HG03354 (cell line): ENCODE data around the gene TNS3.

Experiments
- ATAC-seq: cut with Tn5 transposase; IDR thresholded peaks from one replicate; pipeline ENCODE4 v1.9.1; 2021; ENCODE audit warnings: mild to moderate bottlenecking; ENCODE audit not compliant: unreplicated experiment, poor library complexity, severe bottlenecking

Gene TNS3

DNA sequence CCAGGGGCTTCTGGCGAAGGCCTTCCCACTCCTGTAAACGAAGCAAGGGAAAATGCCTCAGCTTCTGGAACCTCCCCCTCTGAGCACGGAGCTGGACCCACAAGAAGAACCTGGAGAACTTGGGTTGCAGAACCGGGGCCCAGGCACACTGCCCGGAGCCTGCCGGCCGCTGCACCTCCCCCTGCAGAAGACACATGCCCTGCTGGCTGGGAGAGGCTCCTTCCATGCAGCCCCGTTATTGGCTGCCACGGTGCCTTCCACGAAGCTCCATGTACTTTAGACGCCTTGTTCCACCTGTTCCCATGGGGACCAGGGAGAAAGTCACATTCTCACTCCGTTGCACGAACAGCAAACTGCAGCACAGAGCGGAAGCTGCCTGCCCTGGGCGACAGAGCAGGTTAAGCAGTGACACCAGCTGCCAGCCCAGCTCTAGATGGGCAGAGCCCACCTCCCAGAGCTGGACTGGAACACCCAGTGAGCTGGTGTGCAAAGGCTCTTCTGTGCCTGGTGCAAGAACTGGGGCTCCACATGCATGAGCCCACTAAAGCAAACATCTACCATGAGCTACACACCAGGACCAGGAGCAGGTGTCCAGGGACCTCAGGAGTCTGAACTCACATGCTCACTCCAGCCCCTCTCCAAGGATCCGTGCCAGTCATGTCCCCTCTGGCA, 70.1 kb downstream of the TNS3 start:
- no peak for ATAC-seq

DNA sequence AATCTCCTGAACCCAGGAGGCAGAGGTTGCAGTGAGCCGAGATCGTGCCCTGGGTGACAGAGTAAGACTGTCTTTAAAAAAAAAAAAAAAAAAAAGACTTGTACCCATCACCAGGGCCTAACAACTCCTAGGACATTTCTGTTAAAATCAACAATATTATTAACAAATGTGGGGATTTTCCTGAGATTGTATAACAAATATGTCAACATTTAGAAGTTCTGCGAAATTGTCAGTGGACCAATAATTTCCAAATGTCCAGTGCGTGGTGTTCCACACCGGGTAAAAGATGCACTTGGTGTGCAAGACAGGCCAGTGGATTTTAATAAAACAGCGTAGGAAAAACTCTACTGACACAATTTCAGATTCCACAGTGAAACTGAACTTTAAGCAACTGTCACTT, 71.1 kb downstream of the TNS3 start:
- ATAC-seq, result no peak

DNA sequence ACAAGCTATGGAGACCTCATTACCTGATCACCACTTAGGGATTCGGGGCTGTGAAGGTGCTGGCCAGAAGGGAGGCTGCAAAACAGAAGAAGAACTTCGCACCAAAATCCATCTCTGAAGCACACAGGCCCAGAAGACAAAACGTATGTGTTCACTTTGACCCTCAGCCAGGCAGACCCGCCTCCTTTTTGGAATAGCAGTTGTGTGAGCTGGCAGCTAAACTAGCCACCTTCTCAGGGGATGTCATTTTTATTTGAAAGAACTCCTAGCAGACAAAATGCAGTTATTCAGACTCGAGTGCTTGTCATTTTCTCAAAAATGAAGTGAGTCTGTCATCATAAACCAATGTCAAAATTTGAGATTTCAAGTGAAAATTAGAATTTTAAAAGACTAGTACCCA, 71.7 kb downstream of the TNS3 start:
- no peak for ATAC-seq

DNA sequence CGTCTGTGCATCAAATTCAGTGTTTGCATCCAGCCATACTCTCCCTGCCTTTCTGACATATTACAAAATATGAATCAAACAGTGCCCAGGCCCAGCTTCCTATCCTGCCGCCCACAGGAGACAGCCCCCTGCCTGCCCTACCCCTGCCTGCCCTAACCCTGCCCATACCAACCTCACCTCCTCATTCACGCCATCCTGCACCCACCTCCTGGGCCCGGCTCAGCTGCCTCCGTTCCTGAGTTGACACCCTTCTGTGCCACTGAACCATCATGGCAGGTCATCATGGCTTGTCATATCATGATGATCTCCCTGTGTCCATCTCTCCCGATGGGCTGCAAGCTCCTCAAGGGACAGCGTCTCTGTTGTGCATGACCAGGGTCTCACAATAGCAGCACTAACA, 72.3 kb downstream of the TNS3 start:
- no peak for ATAC-seq

DNA sequence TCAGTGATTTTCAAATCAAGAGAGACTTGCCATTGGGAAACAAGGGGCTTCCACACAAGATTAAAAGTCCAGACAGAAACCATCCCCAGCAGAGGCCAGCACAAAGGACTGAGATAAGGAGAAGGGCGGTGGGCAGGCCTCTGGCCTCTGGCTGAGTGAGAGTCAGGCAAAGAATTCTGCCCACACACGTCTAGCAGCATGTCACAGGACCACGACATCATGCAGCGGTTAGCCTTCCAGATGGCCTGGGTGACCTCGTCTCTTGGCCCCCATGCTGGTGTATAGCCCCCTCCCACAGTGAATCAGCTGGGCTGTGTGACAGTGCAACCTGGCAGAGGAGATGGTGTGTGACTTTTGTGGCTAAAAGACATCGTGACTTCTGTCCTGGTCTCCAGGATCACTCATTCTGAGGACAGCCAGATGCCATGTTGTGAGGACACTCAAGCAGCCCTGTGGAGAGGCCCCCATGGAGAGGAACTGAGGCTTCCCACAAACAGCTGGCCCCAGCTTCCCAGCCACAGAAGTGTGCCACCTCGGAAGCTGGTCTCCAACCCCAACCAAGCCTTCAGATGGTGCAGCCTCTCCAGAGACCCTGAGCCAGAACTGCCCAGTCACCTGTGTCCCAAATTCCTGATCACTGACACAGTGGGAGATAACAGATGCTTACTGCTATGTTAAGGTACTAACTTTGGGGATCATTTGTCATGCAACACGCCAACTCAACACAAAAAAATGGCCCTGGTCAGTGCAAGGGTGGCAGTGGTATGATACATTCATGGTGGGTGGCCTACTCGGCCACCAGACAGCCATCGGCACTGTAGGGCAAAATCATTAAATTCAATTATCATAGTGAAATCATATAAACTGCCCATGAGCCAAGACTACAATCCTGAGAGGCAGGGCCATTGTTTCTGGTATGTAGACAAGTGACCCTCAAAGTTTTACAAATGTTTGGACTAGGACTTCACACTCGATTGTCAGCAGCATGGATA, 73.2 kb downstream of the TNS3 start:
- ATAC-seq, result no peak

DNA sequence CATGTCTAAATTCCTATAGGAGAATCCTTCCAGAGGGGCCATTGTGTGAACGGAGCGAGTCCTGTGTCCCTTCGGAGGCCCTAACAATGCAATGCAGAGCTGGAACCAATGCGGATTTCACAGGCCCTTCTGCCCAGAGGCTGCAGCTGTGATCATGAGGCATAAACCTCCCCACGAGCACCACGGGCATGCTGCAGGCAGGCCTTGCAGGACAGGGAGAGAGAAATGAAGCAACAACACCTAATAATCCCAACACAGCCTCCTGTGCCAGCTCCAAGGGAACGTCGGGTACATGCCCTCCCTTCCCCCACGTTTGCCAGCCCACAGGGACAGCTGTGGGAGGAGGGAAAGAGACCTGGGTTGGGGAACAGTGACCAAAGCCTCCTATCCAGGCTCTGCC, 74.4 kb downstream of the TNS3 start:
- no peak for ATAC-seq

DNA sequence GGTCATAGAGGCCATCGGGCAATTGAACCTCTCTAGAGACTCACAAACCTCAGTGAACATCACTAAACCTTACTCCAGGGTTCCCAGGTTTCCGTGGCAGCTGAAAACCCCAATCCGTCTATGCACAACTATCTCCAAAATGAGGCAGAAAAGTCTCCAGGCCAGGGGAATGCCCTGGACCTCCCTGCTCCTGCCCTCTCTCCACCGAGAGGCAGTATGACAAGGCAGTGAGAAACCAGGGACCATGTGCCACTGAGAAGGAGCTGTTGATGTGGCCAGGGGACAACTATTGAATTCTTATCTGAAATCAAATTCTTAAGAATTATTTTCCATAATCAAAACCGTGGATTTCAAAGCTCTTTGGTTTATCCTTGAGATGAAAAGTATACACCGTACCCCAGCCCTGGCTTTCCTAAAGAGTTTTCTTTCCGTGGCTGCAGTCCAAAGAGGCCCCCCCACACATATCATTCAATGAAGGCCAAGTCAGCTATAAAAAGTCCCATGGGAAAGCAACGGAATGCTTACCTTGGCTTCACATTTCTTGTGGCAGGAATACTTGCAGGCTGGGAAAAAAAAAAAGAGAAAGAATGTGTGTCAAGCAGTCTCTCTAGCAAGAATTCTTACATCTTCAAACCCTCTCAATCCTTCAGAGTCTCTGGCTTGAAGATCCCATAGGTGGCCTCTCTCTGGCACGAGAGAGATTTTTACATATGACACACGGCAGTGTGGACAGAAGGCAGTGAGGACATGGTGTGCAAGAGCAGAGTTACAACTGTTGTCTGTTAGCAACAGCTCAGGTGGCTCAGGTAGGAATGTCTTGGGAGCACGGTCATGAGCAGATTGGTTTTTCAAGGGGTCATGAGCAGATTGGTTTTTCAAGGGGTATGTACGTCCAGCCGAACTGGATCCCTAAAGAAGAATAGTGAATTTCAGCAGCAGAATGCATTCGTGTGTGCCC, 75.2 kb downstream of the TNS3 start:
- no peak for ATAC-seq

DNA sequence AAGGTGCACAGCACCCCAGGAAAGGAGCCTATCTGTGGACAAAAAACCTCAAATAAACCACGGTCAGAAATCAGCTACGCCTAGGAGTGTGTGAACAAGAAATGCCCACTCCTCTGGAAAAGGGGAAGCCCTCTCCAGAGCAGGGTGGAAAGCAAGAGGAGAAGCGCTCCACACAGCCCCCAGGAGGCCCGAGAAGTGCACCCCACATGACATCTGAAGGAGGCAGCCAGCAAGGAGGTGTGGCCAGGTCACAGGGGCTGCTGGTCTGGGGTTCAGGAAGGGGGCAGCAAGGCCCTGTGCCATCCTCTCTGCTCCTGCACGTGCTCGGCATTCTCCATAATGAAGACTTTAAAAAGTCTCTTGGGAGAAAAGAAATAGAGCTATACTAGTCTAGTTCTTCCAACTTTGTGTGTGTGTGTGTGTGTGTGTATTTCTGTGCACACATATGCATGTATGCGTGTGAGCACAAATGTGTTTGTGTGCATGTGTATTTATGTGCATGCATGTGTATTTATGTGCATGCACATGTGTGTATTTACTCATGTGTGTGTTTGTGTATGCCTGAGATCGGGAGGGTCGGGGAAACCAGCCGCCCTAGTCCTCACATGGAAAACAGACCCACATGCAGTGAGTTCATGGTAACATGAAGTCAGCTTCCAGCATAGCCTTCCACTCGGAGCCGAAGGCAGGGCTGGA, 76.5 kb downstream of the TNS3 start:
- ATAC-seq, result no peak

DNA sequence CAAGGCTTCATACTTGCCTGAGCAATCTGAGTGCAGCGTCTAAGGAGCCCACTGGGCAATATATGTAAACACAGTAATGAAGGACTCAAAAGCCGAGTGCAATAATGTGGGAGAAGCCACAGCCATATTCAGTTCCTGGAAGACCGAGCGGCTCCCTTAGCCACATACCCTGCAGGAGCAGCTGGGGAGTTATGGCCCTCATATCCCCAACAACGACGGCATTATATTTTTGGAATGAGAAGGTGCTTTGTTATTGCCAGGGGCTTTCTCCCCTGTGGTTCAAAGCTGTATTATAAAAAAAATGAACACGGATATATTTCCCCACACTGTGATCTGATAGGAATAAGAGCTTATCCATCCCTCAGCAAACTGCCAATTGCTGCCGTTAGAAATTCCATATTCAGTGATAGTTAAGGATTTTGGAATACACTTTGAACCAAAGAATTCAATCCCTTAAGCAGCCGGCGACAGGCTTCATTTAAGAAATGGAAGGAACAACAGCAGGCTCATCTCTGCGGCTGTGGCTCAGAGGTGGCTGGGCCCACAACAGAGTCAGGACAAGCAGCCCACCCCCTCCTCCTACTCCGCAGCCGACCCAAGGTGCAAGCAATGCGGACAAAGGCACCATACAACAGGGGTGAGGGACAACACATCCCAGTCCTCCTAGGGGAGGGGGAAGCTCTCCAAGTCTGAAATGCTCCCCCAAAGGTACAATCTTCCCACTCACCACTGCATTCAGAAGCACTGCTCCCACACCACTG, 77.2 kb downstream of the TNS3 start:
- no peak for ATAC-seq

DNA sequence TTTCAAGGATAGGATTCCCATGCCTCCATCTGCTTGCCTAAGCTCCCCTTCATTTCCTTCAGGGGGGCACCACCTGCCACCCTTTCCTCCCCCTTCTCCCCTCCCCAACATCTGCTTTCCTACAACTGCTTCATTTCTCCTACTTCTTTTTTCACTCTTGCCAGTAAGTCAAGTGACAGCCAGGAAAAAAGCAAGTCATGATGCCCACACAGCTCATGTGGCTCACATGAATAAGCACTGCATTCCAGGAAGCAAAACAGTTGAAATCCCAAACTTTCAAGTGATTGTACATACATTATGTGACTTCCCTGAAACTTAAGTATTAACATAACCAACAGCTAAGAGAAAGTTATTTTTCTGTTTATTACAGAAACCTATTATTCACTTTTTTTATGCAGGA, 78.6 kb downstream of the TNS3 start:
- ATAC-seq, result no peak

DNA sequence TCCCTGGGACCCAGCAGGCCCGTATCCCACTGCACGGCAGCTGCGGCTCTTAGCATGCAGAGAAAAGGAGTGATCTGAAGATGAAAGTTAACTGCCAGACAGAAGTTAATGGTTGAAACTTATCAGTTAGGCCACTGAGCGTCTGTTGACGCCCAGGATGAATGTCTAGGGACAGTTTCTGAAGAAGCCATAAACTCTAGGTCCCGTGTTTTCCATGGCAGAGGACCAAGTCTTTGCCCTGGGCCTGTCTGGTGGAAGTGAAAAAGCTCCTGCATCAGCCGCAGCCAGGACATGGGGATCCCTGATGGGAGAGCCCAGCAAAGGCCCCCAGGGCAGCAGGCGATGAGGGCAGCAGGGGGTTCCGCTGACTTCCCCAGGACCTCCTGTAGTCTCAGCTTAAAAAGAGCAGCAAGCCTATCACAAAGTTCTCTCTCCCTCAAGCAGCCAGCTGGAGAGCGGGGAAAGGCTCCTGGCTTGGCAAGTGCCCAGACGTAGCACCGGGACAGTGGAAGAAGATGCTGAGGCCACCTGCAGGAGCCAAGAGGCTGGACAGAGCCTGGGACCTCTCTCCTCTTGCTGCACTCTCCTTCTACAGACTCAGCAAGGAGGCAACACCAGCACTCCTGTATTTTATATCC, 79.6 kb downstream of the TNS3 start:
- ATAC-seq, result no peak

DNA sequence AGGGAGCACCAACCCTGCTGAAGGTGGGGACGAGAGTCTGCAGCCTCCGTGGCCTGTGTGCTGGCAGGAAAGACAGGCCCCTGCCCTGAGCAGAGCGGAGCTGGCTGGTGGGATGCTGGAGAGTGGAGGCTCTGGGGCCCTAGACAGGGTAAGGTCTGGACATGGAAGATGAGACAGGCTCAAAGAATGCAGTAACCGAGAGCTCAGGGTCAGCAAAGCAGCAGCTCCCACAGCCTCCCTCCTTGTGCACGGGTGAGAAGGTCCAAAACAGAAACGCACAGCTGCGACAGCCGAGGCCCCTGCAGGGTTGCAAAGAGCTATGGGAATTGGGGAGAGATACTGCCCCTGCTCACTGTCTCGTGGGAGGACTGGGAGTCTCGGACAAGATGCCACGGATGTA, 80.5 kb downstream of the TNS3 start:
- ATAC-seq, result no peak

DNA sequence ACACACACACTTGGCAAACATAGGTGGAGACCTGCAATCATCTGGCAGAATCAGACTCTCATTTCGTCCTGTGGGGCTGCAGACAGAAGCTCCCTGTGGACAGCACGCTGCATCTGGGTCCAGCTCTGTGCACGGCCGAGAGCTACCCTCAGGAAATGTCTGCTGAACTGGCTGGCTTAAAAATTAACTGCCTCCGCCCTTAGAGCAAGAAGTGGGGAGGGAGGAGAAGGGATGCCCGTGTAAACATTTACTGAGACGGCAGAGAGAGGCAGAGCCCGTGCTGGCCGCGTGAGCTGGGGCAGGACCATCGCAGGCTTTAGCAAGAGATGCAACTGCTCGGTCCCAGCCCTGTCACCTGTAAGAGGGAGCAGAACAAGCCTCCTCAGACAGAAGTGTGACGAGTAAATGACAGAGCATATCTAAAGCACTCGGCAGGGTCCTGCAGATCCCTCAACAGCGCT, 81.8 kb downstream of the TNS3 start:
- no peak for ATAC-seq

DNA sequence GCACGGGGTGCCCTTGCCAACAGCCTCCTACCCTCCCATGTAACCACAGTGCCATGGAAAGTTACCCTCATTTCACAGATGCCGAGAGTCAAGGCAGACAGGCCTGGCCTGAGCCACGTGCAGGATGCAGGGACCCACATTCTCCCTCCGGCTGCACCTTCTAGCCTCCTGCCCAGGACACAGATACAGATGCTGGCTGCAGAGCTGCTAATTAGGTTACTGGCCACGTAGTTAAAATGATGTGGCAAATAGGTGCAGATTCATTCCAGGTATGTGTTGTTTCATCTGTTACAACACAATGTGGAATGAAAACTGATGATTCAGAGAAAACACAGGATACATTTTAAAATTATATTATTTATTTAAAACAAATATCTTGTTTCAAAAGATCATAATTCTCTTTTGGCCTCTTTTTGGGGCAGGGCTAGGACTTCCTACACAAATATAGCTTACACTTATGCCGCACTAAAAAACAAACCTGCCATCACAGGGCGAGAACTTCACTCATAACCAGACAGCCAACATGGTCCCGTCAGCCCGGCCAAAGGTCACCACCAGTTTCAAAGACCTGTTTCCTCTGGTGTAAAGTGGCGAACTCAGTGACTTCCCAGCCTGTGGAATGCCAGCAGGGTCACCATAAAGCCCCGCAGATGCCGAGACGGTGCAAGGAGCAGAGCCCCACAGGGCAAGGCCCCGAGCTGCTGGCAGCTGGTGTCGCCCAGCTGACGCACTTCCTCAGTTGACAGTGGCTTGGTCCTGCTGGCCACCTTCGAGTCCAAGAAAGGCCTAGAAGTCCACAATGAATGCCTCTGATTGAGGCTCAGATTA, 83.5 kb downstream of the TNS3 start:
- ATAC-seq, result no peak

DNA sequence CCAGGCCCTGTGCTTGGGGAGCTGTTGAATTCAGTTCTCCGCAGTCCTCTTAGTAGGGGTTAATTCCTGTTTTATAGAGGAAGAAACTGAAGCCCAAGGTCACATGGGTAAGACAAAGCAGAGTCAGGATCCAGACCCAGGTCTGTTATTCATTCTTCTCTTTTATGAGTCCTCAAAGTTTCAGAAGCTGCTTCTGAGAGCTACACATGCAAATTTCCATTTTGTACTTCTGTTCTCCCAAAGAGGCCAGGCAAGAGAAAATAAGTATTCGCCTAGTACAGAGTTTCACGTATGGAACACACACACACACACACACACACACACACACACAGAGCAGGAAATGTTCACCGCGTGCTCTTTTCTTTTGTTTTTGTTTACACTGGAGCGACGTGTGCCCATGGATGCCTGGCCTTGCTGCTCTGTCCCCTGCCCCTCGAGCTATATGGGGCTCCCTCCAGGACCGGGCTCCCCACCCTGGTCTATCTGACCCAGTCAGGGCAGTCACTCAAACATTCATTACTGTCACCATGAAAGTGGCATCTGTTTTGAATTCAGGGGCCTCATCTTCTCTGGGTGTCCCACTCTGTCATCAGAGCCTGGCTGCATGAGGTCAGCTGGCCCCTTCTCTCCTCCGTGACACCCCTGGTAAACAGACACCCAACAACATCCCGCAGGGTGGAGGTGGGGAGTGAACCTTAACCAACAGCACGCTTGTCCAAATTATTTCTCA, 84.4 kb downstream of the TNS3 start:
- ATAC-seq, result peak; percentile 90

DNA sequence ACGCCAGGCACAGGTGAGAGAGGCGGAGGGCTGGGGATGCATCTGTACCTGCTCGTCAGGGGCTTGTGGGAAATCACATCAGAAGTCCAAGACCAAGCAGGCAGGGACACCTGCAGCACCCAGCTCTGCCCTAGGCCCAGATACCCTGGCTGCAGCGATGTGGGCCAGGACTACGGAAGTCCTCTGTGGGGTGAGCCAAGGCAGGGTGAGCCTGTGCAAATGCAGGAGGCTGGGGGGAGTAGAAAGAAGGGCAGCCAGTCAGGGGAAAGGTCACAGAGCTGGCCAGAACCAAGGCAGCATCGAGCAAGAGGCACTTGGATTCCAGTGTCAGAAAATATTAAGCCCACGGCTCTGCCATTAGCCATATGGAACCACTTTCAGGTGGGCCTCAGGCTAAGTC, 85.2 kb downstream of the TNS3 start:
- ATAC-seq, result no peak
